ENCODE measurements around the gene TEX35.

TEX35 gene

DNA sequence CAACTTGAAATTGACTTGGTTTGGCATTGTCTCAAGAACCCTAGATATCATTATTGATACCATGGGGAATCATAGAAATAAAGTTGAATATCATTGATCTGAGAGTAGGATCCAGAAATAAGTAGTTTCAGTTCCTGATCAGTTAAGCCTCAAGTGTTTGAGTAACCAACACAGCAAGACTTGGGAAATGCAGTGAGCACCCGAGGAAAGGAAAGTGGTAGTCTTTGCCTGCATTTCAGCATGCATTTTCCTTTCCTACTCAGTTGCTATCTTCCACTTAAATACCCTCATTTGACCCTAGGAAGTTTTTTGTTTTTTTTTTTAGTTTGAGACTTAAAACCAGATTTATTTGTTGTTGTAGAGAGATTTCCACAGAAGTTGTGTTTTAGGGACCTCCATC lies 35.1 kb upstream of the TEX35 start:
- Histone ChIP-seq H3K36me3 (ENCODE audit: insufficient read depth, low read length) (no peaks in the 10 kb centered on the region), H3K4me3 (no peak overlapping the region), H3K27ac (no peak overlapping the region), H3K9ac (ENCODE audit: insufficient read length) (no peak overlapping the region), H3K9me3 (ENCODE audit: low read depth, low read length) (no peaks in the 10 kb centered on the region)
- no peak for DNase-seq (ENCODE audit: low read depth, low spot score)
- no peak for TF ChIP-seq FOXP2 (optimal IDR thresholded peaks at IDR 0.05; ENCODE audit: control extremely low read depth, extremely low read length, insufficient read depth)
- TF ChIP-seq POLR2AphosphoS5 (IDR thresholded peaks at IDR 0.05; ENCODE audit: borderline replicate concordance, low read depth, low read length) = no peak
- no peak for TF ChIP-seq EZH2 (IDR thresholded peaks at IDR 0.05)

DNA sequence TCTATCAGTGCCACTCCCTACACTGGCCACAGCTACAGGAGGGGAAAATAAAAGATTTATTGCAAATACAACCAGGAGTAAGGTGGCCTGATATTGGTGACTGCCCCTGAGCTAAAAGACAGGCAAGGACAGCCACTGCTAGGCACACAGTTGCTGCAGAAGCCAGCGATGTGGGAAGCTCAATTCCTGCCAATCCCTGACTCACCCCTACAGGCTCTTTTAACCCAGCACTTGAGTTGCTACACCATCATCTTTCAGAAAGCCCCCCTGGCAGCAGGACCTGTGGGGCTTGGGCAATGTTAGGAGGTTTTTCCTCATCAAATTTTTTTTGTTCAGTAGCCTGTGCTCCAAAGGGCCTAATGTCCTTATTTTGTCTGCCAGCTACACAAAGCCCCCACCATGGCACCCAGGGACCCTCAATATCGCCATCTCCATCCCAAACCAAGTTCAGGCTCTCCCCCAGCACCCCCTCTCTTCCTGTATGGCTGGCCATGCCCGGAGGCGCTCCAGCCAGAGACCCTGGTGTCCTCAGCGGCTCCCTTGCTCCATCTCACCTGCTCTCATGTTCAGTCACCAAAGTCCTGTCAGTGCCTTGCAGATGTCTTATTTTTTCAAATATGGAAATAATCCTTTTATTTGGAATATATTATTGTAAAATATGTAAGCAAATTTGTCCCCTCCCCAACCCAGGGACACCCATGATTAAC lies 29.5 kb upstream of the TEX35 start:
- H3K9me3 ChIP-seq (ENCODE audit: low read depth, low read length) = no peaks in the 10 kb centered on the region
- H3K9ac ChIP-seq (ENCODE audit: insufficient read length) = no peak overlapping the region
- no peak for TF ChIP-seq FOXP2 (optimal IDR thresholded peaks at IDR 0.05; ENCODE audit: control extremely low read depth, extremely low read length, insufficient read depth)
- no peak for TF ChIP-seq EZH2 (IDR thresholded peaks at IDR 0.05)
- no peak for TF ChIP-seq POLR2AphosphoS5 (IDR thresholded peaks at IDR 0.05; ENCODE audit: borderline replicate concordance, low read depth, low read length)
- no peak for DNase-seq (ENCODE audit: low read depth, low spot score)
- H3K4me3 ChIP-seq = no peak overlapping the region
- no peak overlapping the region for H3K27ac ChIP-seq
- no peaks in the 10 kb centered on the region for H3K36me3 ChIP-seq (ENCODE audit: insufficient read depth, low read length)

DNA sequence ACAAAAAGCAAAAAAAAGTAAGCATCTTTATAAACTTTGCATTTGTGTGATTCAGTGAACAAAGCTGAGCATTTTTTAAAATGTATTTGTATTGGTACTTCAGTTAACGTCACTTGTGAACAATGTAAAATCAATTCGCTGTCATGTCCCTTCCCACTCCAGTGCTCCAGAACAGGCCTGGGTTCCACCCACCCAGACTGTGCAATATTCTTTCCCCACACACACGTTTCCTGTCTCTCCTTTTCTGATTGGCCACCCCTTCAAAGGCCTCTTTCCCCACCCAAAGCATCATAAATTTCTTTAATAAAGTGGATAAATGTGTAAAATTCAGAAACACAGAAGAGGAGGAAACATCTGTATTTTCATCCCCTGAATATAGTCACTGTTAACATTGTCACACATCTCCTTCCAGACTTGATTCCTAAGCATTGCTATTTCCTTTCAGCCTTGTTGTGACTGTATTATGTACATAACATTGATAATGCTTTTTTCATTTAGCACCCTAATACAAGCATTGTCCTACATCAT lies 28.1 kb upstream of the TEX35 start:
- TF ChIP-seq POLR2AphosphoS5 (IDR thresholded peaks at IDR 0.05; ENCODE audit: borderline replicate concordance, low read depth, low read length) = no peak
- no peak for TF ChIP-seq FOXP2 (optimal IDR thresholded peaks at IDR 0.05; ENCODE audit: control extremely low read depth, extremely low read length, insufficient read depth)
- TF ChIP-seq EZH2 (IDR thresholded peaks at IDR 0.05) = no peak
- Histone ChIP-seq H3K9ac (ENCODE audit: insufficient read length) (no peak overlapping the region), H3K36me3 (ENCODE audit: insufficient read depth, low read length) (no peaks in the 10 kb centered on the region), H3K9me3 (ENCODE audit: low read depth, low read length) (no peaks in the 10 kb centered on the region), H3K4me3 (no peak overlapping the region), H3K27ac (no peak overlapping the region)
- DNase-seq (ENCODE audit: low read depth, low spot score) = no peak

DNA sequence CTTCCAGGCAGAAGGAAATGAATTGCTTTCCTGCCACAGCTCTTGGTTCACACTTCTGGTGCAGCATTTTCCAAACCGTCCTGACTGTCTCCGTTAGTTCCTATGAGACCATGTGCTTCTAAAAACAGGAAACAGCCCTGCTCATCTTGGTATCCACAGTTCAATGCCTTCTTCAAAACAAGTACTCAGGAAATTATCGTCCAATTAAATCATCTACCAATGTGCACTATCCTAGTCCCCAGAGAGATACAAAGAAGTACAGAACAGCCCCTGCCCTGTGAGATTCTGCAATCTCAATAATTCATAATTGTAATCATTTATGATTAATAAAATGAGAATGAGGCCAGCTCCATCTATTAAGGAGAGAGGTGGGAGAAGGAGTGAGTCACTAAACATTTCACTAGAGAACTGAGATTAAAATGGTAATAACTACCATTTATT lies 27.3 kb upstream of the TEX35 start:
- Histone ChIP-seq H3K9me3 (ENCODE audit: low read depth, low read length) (no peaks in the 10 kb centered on the region), H3K27ac (no peak overlapping the region), H3K9ac (ENCODE audit: insufficient read length) (no peak overlapping the region), H3K4me3 (no peak overlapping the region), H3K36me3 (ENCODE audit: insufficient read depth, low read length) (no peaks in the 10 kb centered on the region)
- no peak for TF ChIP-seq POLR2AphosphoS5 (IDR thresholded peaks at IDR 0.05; ENCODE audit: borderline replicate concordance, low read depth, low read length)
- TF ChIP-seq EZH2 (IDR thresholded peaks at IDR 0.05) = no peak
- no peak for TF ChIP-seq FOXP2 (optimal IDR thresholded peaks at IDR 0.05; ENCODE audit: control extremely low read depth, extremely low read length, insufficient read depth)
- no peak for DNase-seq (ENCODE audit: low read depth, low spot score)

GRCh38 chr1:178486100-178487069 lies 26.5 kb upstream of the TEX35 start:
- no peak overlapping the region for H3K27ac ChIP-seq
- TF ChIP-seq FOXP2 (optimal IDR thresholded peaks at IDR 0.05; ENCODE audit: control extremely low read depth, extremely low read length, insufficient read depth) = no peak
- no peak for TF ChIP-seq POLR2AphosphoS5 (IDR thresholded peaks at IDR 0.05; ENCODE audit: borderline replicate concordance, low read depth, low read length)
- no peaks in the 10 kb centered on the region for H3K9me3 ChIP-seq (ENCODE audit: low read depth, low read length)
- DNase-seq (ENCODE audit: low read depth, low spot score) = no peak
- H3K4me3 ChIP-seq = no peak overlapping the region
- no peaks in the 10 kb centered on the region for H3K36me3 ChIP-seq (ENCODE audit: insufficient read depth, low read length)
- no peak overlapping the region for H3K9ac ChIP-seq (ENCODE audit: insufficient read length)

DNA sequence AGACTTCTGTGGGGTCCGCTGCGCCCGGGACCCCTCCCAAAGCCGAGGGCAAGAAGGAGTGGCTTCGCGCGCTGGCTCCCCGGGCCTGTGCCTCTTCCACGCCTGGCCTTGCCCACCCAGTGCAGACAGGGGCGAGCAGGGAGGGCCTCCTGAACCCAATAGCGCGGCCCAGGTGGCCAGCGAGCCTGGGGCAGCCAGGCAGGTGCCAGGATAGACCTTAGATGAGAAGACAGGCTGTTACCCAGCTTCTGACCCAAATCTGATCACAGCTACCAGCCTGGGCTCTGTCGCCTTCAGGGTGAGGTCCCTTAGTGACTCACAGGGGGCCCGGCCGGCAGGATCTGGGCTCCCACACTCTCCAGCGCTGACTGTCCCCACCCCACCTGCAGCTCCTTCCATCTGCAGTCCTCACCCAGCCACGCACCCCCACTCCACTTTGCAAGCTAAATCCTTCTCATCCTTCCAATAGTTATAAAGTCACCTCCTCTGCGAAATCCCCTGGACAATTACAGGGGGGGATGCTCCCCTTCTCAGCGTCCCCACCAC lies 25.8 kb upstream of the TEX35 start:
- no peak for TF ChIP-seq FOXP2 (optimal IDR thresholded peaks at IDR 0.05; ENCODE audit: control extremely low read depth, extremely low read length, insufficient read depth)
- no peak for TF ChIP-seq POLR2AphosphoS5 (IDR thresholded peaks at IDR 0.05; ENCODE audit: borderline replicate concordance, low read depth, low read length)
- TF ChIP-seq EZH2 (IDR thresholded peaks at IDR 0.05) = no peak
- Histone ChIP-seq H3K36me3 (ENCODE audit: insufficient read depth, low read length) (no peaks in the 10 kb centered on the region), H3K9ac (ENCODE audit: insufficient read length) (no peak overlapping the region), H3K27ac (no peak overlapping the region), H3K9me3 (ENCODE audit: low read depth, low read length) (no peaks in the 10 kb centered on the region), H3K4me3 (no peak overlapping the region)
- DNase-seq (ENCODE audit: low read depth, low spot score) = no peak

DNA sequence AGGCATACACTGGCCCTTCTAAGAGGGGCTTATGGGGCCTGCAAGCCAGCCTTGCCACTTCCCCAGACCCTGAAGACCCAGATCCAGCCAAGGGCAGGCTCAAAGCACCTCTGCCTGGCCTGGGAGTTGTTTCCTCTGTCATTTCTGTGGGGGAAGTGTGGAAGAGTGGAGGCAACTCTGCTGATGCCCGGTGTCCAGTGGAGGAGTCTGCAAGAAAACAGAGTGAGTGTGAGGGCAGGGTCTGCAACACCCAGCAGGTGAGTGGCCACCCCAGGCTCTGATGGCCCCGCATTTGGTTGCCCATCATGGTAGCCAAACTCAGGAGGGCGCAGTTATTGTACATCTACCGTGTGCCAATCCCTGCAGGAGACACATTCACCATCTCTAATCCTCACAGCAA lies 24.5 kb upstream of the TEX35 start:
- H3K27ac ChIP-seq = no peak overlapping the region
- DNase-seq (ENCODE audit: low read depth, low spot score) = no peak
- no peaks in the 10 kb centered on the region for H3K36me3 ChIP-seq (ENCODE audit: insufficient read depth, low read length)
- H3K9ac ChIP-seq (ENCODE audit: insufficient read length) = no peak overlapping the region
- H3K9me3 ChIP-seq (ENCODE audit: low read depth, low read length) = no peaks in the 10 kb centered on the region
- TF ChIP-seq POLR2AphosphoS5 (IDR thresholded peaks at IDR 0.05; ENCODE audit: borderline replicate concordance, low read depth, low read length) (no peak), FOXP2 (optimal IDR thresholded peaks at IDR 0.05; ENCODE audit: control extremely low read depth, extremely low read length, insufficient read depth) (no peak), EZH2 (IDR thresholded peaks at IDR 0.05) (no peak)
- H3K4me3 ChIP-seq = no peak overlapping the region

DNA sequence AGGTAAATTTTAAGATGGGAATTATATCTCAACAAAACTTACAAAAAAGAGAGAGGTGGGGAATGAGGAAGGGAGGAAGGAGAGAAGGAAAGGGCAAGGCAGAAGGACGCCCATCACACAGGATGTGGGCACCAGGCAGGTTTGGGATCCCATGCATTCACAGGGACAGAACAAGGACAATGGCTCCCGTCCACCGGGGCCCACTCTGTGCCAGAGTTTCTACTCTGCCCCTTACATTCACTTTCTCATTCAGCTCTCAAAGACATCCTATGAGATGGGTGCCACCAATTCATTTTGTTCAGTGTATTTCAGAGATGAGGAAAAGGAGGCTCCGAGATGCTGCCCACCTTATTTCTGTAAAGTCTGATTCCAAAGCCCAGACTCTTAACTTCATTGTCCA lies 23.5 kb upstream of the TEX35 start:
- H3K36me3 ChIP-seq (ENCODE audit: insufficient read depth, low read length) = no peaks in the 10 kb centered on the region
- TF ChIP-seq POLR2AphosphoS5 (IDR thresholded peaks at IDR 0.05; ENCODE audit: borderline replicate concordance, low read depth, low read length) (no peak), FOXP2 (optimal IDR thresholded peaks at IDR 0.05; ENCODE audit: control extremely low read depth, extremely low read length, insufficient read depth) (no peak), EZH2 (IDR thresholded peaks at IDR 0.05) (no peak)
- no peak overlapping the region for H3K27ac ChIP-seq
- H3K9ac ChIP-seq (ENCODE audit: insufficient read length) = no peak overlapping the region
- no peak for DNase-seq (ENCODE audit: low read depth, low spot score)
- no peaks in the 10 kb centered on the region for H3K9me3 ChIP-seq (ENCODE audit: low read depth, low read length)
- no peak overlapping the region for H3K4me3 ChIP-seq
